NCI-H1105 (cell line): Measurements from ENCODE around the gene MACO1.
"Not testable (repeated sequence)": the region's sequence is repeated elsewhere in the genome, so short reads cannot be mapped to it uniquely, and the experiment has no call there.

ENCODE experiments used
- DNase-seq: peaks from one replicate; lab custom pipeline; 2025; lab: John Stamatoyannopoulos, UW

Gene MACO1

DNA sequence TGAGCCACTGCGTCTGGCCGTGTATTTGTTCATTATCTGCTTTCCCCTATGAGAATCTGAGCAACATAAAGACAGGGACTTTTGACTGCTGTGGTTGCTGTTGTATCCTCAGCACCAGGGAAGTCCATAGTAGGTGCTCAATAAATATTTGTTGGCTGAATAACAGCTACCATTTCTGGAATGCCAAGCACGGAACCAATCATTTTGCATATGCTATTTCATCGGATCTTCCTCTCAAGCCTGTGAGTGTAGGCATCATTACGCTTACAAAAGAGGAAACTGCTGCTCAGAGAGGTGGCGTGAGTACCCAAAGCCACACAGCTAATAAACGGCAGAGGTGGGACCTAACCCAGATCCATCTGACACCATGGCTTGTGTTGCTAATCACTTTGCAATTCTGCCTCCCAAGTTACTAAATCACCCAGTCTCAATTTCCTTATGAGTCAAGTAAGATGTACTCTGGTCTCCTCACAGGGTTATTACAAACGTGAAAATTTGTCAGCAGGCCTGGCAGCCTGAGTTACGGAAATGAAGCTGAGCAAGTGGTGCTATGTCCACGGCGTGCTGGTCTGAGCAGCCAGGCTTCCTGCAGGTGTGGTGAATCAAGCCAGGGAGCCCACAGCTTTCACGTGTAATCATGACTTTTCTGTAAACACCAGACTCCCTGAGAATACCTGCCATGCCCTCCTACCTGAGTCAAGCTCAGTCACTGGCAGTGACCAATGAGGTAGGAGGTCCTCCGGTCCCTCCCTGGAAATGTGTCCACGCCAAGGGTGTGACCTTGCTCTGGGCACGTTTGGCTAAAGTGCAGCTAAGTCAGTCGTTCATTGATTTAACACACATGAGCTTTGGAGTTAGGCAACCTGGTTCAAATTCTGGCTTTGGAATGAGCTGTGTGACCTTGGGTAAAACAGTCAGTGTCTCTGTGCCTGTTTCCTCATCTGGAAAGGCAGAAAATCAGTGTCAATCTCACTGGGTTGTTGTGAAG lies 5.3 kb upstream of the MACO1 start:
- DNase-seq = no peak

DNA sequence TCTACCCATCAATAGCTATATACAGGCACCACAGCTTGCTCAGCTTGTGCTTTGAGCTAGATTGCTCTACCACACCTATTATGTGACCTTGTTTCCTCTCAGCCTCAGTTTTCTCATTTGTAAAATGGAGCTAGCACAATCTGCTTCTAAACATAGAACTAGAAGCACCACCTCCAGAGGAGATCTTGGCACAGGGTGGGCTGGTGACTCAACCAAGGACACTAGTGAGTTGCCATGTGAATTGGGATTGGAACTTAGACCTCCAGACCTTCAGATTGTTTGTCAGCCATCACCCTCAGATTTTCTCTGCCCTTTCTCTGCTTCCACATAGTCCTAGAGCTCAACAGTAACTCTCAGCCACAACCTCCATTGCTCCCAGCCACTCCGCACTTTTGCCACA lies 3.0 kb upstream of the MACO1 start:
- DNase-seq = no peak

DNA sequence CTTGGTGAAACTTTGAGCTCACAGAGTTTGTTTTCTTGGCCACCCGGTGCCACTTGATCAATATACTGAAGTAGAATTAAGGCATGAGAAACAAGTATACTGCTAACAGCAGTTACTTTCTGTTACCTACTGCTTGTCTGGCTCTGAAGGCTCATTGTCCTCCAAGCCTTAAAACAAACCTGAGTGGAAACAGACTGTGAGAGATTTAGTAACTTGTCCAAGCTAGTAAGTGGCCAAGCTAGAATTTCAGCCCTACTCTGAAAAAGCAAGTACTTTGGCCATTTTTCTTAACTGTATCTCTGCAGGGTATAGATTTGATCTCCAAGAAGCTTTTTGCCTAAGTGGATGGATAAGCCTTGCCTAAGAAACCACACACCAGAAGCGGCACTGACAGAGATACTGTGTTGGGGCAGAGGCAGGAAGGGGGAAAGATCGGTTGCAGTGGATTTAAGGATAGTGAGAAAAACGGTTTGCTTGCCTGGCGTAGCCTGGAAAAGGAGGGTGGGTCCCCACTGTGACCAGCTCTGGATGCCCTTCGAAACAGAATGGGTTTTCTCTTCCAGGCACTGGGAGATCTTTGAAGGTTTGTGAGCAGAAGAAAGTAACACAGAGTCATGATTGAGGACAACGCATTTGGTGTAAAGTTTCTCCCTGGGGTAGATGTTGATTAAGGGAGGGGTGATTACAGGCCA lies 2.1 kb upstream of the MACO1 start:
- DNase-seq = no peak

DNA sequence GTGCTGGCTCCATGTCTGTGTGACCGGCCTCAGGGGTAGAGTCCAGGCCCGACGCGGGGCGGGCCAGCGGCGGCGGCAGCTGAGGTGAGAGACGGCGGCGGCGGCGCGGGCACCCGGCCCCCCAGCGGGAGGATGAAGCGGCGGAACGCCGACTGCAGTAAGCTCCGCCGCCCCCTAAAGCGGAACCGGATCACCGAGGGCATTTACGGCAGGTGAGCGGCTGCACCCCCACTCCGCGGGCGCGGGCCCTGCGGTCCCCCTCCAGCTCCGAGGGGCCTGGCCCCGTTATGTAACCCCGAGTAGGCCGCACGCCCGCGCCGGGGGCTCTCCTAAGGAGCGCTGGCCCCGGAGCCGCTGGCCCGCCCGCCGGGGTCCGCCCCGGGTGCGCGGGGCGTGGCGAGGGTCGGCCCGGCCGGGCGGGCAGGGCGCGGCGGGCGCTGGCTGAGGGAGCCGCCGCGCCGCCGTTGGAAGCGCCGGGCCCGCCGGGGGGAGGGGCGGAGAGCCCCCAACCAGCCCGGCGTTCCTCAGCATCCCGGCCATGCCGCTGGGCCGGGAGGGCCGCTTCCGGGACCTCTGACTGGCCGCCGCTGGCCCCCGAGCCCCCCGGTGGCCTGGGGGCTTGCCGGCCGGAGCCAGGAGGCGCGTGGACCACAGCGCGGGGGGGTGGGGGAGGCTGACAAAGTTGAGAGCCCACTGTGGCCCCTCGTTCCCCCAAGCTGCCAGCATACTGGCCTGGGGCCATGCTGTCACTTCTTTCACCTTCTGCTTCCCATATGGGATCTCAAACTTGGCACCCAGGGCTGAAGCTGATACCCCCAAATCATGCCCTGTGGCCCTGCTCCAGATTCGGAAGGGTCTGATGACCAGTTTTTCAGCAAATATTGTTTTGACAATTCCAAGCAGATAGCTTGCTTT lies 527 bp downstream of the MACO1 start:
- DNase-seq = no peak

DNA sequence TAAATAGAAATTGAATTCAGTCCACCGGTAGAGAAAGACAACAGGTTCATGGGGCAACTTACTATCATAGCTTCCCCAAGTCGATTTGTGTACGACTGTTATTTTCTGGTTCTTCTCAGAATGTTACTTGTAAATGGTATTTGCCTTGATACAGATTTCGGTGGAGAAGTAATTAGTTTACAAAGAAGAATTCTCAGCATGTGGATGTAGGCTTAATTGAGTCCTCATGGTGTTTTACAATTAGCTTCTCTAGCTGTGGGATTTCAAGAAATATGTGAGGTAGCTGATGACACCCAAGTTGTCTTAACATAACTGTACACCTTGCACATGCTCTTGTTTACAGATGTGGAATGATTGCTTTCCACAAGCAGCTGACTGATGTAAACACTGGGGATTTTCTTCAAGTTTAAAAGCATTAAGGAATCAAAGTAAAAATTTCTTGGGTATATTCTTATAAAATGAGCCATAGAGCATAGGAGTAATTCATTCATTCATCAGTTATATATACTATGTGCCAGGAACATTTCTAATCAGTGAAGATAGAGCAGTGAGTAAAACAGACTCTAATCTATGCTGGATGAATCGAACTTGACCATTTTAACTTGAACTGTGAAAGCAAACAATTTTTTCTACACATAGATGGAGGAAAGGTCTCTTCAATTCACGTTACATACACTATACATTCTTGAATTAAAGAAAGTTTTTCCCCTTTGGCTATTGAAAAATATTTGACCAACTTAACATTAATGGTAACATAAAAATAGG lies 1.4 kb downstream of the MACO1 start:
- DNase-seq = no peak

DNA sequence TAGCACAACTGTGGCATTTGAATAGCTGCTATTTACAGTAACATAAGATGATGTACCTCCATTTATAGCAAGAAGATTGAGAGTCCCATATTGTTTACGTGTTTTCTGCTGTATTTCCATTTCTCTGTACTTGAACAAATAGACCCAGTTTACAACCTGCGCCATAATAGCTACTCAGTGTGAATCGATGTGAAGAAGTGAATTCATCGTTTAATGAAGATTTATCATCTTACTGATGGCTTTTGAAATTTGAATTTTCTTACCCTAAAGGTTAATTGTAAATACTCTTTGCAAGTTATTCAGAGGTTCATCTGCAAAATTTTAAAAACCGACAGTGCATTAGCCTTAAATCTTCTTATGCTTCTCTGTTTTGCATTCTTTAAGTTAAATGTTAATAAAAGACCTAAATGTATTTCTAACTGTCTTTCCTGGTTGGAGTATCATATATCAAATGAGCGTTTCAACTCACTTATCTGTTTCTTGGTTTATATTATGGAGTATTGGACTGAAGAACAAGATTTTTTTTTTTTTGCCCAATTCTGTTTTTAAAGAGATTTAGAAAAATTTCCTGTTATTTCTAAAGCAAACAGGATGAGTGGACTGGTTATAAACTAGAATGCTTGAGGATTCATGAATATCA lies 2.2 kb downstream of the MACO1 start:
- no peak for DNase-seq

DNA sequence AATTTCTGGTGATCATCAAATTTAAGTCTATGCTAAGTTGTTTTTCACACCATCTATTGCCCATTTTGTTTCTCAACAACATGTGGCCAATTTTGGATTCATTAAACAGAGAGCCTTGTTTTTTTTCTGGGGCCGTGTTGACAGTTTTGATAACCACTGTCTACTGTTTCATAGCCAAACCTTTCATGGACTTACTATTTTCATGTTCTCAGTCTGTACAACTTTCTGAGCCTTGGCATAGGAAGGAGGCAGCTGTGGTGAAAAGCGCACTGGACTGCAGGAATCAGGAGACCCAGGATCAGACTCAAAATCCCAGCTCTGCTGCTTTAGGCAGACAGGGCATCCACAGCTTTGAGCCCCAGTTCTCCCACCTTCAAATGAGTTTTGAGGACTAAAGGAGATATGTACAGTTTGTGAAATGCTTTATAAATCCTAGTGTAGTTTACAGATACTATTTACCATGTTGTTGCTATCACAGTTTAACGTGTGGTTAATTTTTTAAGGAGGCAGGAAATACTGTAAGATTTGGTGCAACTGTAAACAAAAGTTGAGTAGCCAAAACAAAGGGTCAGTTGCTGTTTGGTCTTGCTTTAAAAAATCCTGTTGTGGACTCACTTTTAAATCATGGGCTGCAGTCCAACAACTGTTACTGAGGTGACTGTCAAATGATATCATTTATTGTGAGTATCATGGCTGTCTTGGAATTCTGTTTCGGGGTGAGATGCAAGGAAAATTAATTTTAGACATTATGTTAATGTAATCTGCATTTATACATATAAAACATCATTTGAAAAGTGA lies 2.9 kb downstream of the MACO1 start:
- no peak for DNase-seq

DNA sequence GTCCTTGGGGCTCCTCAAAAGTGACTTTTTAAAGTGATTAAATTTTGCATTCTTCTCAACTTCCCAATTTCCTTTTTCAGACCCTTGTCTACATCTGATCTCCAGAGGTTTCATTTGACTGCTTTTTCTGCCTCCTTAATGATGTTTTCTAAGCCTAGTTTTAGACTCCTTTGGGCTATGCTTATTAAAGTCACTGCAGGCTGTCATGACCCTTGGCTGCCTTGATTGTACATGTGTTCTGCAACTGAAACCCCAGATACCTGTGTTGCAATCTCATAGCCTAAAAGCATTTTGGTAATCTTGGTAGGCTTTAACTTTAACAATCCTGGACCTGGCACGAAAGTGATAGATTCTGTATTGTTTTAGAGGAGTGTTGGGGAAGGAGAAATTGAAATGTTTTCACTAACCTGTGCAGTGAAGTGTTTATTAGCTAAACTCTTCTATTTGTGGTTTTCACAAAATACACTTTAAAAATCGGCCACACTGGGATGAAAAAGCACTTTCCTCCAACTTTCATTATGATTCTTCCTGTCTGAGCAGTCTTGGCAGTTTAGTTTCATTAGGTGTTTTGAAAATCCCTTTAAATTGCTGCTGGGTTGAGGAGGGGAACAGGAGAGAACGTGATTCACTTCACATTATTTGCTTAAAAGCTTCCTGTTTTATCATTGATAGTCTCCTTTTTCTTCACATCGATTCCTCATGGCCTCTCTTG lies 4.9 kb downstream of the MACO1 start:
- no peak for DNase-seq

DNA sequence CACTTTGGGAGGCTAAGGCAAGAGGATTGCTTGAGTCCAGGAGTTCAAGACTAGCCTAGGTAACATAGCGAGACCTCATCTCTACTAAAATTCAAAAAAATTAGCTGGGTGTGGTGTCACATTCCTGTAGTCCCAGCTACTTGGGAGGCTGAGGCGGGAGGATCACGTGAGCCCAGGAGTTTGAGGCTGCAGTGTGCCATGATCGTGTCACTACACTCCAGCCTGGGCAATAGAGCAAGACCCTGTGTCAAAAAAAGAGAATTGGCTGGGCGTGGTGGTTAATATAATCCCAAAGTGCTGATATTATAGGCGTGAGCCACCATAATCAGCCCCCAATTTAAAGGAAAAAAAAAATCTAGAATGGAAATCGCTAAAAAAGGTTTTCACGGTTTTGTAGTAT lies 7.0 kb downstream of the MACO1 start:
- DNase-seq = no peak

DNA sequence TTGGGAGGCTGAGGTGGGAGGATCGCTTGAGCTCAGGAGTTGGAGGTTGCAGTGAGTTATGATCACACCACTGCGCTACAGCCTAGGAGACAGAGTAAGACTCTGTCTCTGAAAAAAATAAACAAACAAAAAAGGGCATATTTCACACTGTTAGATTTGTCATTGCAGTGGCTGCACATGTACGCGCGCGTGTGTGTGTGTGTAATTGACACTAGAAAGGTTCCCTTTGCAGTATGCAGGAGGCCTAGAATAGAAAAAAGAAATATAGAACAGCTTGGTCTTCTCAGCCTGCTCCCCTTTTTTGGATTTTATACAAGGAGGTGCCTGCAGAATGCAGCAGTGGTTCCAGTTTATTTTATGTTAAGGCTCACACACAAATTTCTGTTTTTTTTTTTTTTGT lies 8.6 kb downstream of the MACO1 start:
- DNase-seq = no peak

DNA sequence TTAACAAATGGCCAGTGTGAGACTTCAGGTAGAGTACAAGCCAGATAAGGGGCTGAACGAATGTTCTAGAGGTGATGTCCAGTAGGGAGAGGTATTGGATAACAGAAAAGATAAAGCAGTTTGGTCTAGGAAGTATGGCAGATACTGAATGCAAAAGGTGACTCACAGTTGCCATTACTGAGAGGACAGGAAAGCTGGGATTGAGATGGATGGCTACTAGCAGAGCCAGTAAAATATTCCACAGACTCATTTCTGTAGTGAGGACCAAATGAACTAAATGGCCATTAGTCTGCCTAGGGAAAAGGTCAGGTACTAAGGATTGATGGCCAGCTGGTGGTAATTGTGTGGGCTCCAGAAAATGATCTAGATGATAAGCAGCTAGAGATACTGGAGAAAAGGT lies 11.5 kb downstream of the MACO1 start:
- no peak for DNase-seq

DNA sequence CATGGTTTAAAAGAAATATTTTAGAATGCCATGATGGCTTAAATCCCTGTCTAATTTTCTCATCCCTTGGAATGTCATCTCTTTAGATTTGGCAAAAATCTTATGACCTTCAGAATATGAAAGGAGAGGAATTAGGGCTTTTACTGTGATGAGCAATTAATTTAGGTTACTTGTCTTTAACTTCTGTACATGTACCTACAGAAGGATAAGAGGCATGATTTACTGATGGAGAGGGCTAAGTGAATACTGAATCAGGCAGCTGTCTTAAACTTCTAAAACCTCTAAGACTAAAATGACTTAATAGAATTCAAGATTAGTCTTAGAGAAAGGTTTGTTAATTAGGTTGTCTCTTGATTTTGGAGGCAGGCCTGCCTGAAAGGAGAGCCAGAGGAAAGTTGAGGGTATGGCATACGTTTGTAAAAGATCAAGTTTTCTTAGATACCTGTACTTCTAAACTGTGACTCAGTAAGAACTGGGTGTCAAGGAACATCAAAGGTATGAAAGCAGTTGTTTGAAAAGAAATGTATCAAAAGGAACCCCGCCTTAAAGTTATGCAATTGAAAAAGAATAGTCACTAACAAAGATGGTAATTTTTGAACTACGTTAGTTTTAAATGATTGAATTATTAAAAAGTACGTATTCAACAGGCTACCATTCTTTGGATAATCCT lies 12.5 kb downstream of the MACO1 start:
- DNase-seq = no peak

DNA sequence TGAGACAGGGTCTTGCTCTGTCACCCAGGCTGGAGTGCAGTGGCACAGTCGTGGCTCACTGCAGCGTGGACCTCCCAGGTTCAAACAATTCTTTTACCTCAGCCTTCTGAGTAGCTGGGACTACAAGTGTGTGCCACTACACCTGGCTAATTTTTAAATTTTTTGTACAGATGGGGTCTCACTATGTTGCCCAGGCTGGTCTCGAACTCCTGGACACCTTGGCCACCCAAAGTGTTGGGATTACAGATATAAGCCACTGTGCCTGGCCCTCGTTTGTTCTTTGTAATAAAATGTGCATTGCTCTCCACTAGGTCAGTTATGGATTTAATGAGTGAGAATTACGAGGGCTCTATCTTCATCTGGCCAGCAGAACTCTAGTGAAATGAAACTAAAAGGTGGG lies 13.9 kb downstream of the MACO1 start:
- DNase-seq = not testable (repeated sequence)

DNA sequence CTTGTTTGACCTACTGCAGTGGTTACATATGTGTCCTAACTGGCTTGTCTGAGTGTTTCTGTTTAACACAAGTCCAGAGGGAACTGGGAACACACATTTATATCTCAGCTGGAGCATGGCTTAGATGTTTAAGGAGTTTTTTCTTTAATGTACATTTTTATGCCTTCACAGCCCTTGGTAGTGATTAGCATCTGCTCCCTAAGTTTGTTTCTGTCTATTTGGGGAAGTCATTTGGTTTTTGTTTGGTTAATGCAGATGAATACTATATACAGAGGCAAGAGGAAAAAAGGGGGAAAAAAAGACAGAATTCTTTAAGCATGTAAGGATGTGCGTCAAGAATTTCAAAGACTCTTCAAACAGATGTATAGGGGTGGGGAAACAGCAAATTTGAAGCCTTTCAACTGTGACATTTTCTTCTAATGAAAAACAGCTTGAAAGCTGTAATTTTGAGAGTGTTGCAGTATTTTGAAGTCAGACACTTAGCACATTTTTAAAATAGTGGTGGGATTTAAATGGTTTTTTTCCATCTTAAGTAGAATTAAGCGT lies 15.4 kb downstream of the MACO1 start:
- DNase-seq = no peak

DNA sequence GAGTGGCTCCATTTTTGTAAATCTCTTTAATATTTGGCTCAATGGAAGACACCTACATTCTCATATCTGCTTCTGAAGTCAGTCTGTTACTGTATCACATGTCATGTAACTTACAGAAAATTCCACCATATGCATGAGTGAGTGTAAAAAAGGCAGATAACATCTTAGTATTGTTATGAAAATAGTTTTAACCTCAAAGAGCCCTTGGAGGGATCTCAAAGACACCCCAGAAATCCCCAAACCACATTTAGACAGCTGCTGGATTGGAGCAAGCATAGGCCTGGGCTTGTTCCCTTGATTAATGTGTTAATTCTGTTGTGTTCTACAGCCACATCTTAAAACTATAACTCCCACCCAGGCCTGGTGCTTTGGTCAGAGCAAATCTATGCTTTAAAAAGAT lies 16.9 kb downstream of the MACO1 start:
- no peak for DNase-seq

DNA sequence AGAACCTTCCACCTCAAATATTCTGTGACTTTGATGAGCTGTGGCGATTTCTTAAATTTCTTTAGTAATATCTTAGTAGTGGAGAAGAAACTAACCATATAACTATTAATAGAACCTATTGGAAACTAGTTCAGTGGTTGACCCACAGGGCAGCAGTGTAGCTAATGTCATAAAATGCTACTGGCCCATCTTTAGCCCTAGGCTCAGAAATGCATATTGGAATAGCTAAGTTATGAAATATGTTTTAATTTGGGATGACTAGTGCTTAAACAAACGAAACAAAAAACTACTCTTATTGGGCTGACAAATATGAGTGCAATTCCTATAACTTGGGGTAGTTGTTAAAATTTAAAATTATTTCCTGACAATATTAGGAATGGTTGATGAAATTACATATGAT lies 20.2 kb downstream of the MACO1 start:
- DNase-seq = no peak

DNA sequence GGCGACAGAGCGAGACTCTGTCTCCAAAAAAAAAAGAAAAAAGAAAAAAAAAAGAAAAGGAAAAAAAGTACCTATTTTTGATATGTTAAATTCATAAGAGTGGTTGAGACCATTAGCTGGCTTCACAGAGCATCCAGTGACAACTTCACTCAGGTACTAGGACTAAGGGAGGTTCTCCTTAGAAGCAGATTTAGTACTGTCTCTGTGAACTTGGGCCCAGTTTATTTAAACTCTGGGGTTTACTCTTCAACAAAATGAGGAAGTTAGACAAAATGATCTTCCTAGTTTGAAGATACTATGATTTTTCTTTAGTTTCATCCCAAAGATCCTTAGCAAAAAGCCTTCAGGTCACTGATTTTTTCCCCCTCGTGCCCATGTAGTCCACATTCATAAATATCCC lies 21.2 kb downstream of the MACO1 start:
- no peak for DNase-seq

DNA sequence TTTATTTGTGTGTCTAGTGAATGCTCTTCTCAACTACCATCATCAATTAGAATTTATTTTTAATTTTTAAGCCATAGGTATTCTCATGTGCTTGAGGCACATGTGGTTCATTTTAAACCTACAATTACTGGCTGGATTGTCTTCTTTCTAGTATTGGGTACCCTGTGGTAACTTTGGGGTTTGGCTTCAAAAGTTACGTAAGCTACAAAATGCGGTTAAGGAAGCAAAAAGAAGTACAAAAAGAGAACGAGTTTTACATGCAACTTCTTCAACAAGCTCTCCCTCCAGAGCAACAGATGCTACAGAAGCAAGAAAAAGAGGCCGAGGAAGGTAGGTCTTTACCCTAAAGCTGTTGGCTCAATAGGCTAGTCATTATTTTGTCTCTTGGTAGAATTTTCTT lies 25.8 kb downstream of the MACO1 start:
- no peak for DNase-seq
